Liver (tissue), 9 donors: ENCODE results near the gene CRK. TPM values are rescaled to one million over a fixed set of nuclear protein-coding genes. Genes with fewer than 3 reads are reported as not detected.

Experiments
- DNase-seq: peaks from one replicate; pipeline ENCODE4 v3.0.0-alpha.2; 2017; ENCODE audit warnings: low spot score
- H3K27ac ChIP-seq, 2 donors: one replicate each; pipeline ENCODE4 v1.7.0; 2013; ENCODE audit warnings: inconsistent platforms in 2 of 2, low read length in 2 of 2, control low read depth in 1 of 2, low read depth in 1 of 2, mild to moderate bottlenecking in 1 of 2
- H3K27me3 ChIP-seq, 4 donors: one replicate each; pipeline versions ENCODE4 v1.6.1 to v1.7.0; 2013; ENCODE audit warnings: low read length in 3 of 4, inconsistent platforms in 1 of 4, mild to moderate bottlenecking in 1 of 4, moderate library complexity in 1 of 4; ENCODE audit not compliant: control insufficient read depth in 4 of 4, insufficient read depth in 4 of 4
- H3K36me3 ChIP-seq, 4 donors: one replicate each; pipeline versions ENCODE4 v1.6.1 to v1.7.0; 2013; ENCODE audit warnings: low read length in 3 of 4, mild to moderate bottlenecking in 3 of 4, low read depth in 1 of 4, moderate library complexity in 1 of 4; ENCODE audit not compliant: control insufficient read depth in 4 of 4, insufficient read depth in 3 of 4
- H3K4me1 ChIP-seq, 4 donors: one replicate each; pipeline versions ENCODE4 v1.6.1 to v1.7.0; 2013; ENCODE audit warnings: low read length in 3 of 4, mild to moderate bottlenecking in 3 of 4, moderate library complexity in 1 of 4; ENCODE audit not compliant: control insufficient read depth in 4 of 4, insufficient read depth in 4 of 4
- H3K4me3 ChIP-seq, 3 donors: one replicate each; pipeline versions ENCODE4 v1.6.1 to v1.7.0; 2013; ENCODE audit warnings: low read length in 3 of 3, control low read depth in 1 of 3, low read depth in 1 of 3, mild to moderate bottlenecking in 1 of 3
- H3K9ac ChIP-seq, 2 donors: one replicate each; pipeline ENCODE4 v1.7.0; 2013; ENCODE audit warnings: low read length in 2 of 2, mild to moderate bottlenecking in 2 of 2, moderate library complexity in 2 of 2, control low read depth in 1 of 2, low read depth in 1 of 2
- H3K9me3 ChIP-seq, 4 donors: one replicate each; pipeline versions ENCODE4 v1.6.1 to v1.7.0; 2013; ENCODE audit warnings: low read length in 3 of 4; ENCODE audit not compliant: control insufficient read depth in 4 of 4
- CTCF ChIP-seq: fragments of 150-350 bp; IDR thresholded peaks from 2 replicates; pipeline ENCODE4 v1.5.1; 2017; ENCODE audit warnings: improper control_type of control experiment, low read depth, low read length; ENCODE audit not compliant: missing input control
- EGR1 ChIP-seq, 2 donors: IDR thresholded peaks; 2 replicates each; pipeline ENCODE4 v1.6.1; 2016 to 2018; ENCODE audit warnings: antibody characterized with exemption in 2 of 2, low read depth in 2 of 2
- FOXA1 ChIP-seq: IDR thresholded peaks from 2 replicates; pipeline ENCODE4 v1.6.1; 2016; ENCODE audit warnings: antibody characterized with exemption
- FOXA2 ChIP-seq: IDR thresholded peaks from 2 replicates; pipeline ENCODE4 v1.6.1; 2016; ENCODE audit warnings: antibody characterized with exemption
- GABPA ChIP-seq, 2 donors: IDR thresholded peaks in 1 of 2; conservative IDR thresholded peaks in 1 of 2; 2 replicates each; pipeline ENCODE4 v1.6.1; 2016; ENCODE audit warnings: antibody characterized with exemption in 2 of 2, mild to moderate bottlenecking in 1 of 2, moderate library complexity in 1 of 2
- HNF4A ChIP-seq, 2 donors: conservative IDR thresholded peaks; 2 replicates each; pipeline ENCODE4 v1.6.1; 2016; ENCODE audit warnings: antibody characterized with exemption in 2 of 2, mild to moderate bottlenecking in 2 of 2
- HNF4G ChIP-seq: IDR thresholded peaks from 2 replicates; pipeline ENCODE4 v1.6.1; 2016; ENCODE audit warnings: antibody characterized with exemption
- JUND ChIP-seq, 2 donors: IDR thresholded peaks; 2 replicates each; pipeline ENCODE4 v1.6.1; 2016; ENCODE audit warnings: antibody characterized with exemption in 2 of 2
- MAX ChIP-seq: IDR thresholded peaks from 2 replicates; pipeline ENCODE4 v1.6.1; 2016; ENCODE audit warnings: antibody characterized with exemption
- NR2F2 ChIP-seq: IDR thresholded peaks from 2 replicates; pipeline ENCODE4 v1.6.1; 2016; ENCODE audit warnings: antibody characterized with exemption
- RAD21 ChIP-seq, 2 donors: IDR thresholded peaks; 2 replicates each; pipeline ENCODE4 v1.6.1; 2016; ENCODE audit warnings: antibody characterized with exemption in 2 of 2, mild to moderate bottlenecking in 2 of 2
- REST ChIP-seq: IDR thresholded peaks from 2 replicates; pipeline ENCODE4 v1.6.1; 2016; ENCODE audit warnings: antibody characterized with exemption, mild to moderate bottlenecking
- RXRA ChIP-seq, 2 donors: IDR thresholded peaks; 2 replicates each; pipeline ENCODE4 v1.6.1; 2017 to 2018; ENCODE audit warnings: antibody characterized with exemption in 2 of 2, mild to moderate bottlenecking in 1 of 2
- SP1 ChIP-seq: IDR thresholded peaks from 2 replicates; pipeline ENCODE4 v1.6.1; 2018; ENCODE audit warnings: antibody characterized with exemption, mild to moderate bottlenecking
- TAF1 ChIP-seq: conservative IDR thresholded peaks from 2 replicates; pipeline ENCODE4 v1.6.1; 2016; ENCODE audit warnings: antibody characterized with exemption, mild to moderate bottlenecking
- YY1 ChIP-seq: IDR thresholded peaks from 2 replicates; pipeline ENCODE4 v1.6.1; 2016; ENCODE audit warnings: antibody characterized with exemption, mild to moderate bottlenecking
- ZBTB33 ChIP-seq: IDR thresholded peaks from 2 replicates; pipeline ENCODE4 v1.6.1; 2016; ENCODE audit warnings: antibody characterized with exemption
- WGBS: extraction: QIAGEN DNeasy Blood & Tissue Kit; methylation state at CpG from one replicate; pipeline ENCODE4 v1.1.7; 2013; 5-methylcytosine and 5-hydroxymethylcytosine counted together
- polyA plus RNA-seq, 2 donors: library from polyadenylated mRNA; stranded (reverse) in 1 of 2; unstranded in 1 of 2; fragments of 200-250 nt in 1 of 2; fragments of >200 nt in 1 of 2; fragmentation: Nextera tagmentation in 1 of 2; extraction: Ambion mirVana in 1 of 2; gene quantifications; one replicate each; pipeline versions ENCODE4 v1.2.1 to v1.2.3, GENCODE V29; 2013 to 2015
- total RNA-seq, 2 donors: library from RNA; depleted of rRNA; stranded (reverse); fragments of >200 nt; gene quantifications; one replicate each; pipeline ENCODE4 v1.2.3, GENCODE V29; 2014
- donor health status: healthy.
- donor health status: healthy.
- donor health status: healthy.
- donor health status: healthy.
- donor health status: healthy.

CRK gene
- total and polyA plus RNA-seq, 4 donors: 29.5 to 69.9 (median 34.8) TPM

DNA sequence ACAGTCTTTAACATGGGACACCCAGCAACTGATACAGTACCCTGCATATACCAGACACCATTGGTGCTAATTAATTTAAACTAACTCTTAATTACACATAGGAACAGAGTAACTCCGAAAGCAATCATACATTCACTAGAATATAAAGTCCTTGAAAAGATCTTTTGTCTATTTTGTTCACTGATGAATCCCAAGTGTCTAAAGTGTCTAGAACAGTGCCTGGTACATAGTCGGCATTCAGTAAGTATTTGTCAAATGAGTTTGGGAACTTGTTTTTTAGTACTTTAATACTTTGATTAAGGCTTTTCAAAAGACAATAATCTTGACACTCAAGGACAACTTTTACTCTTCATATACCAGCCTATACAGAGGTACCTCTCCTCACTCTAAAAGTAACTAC is 69.8 kb downstream of the CRK start (continued):
- no peak for TF ChIP-seq CTCF
- TF ChIP-seq FOXA1: no peak
- no peak for TF ChIP-seq YY1
- TF ChIP-seq GABPA (IDR thresholded peaks at IDR 0.05 in 1 of 2, conservative IDR thresholded peaks at IDR 0.05 in 1 of 2): no peak
- TF ChIP-seq NR2F2: no peak
- no peak for TF ChIP-seq JUND (IDR thresholded peaks at IDR 0.05)
- TF ChIP-seq HNF4A (conservative IDR thresholded peaks at IDR 0.05): no peak

- Histone ChIP-seq H3K4me3 (no peak overlapping the region), H3K36me3 (no peaks in the 10 kb centered on the region), H3K9me3 (no peaks in the 10 kb centered on the region), H3K9ac (no peak overlapping the region), H3K27ac (no peak overlapping the region), H3K4me1 (peaks cover 22 to 43% (median 40%) of the 10 kb centered on the region in 4 donors), H3K27me3 (no peaks in the 10 kb centered on the region)
- TF ChIP-seq FOXA1 (no peak), ZBTB33 (no peak), RXRA (IDR thresholded peaks at IDR 0.05) (no peak), HNF4G (no peak), REST (no peak), NR2F2 (no peak), RAD21 (IDR thresholded peaks at IDR 0.05) (no peak)
- no peak for DNase-seq
- WGBS: 64% methylated on average over 2 of the region's 2 CpGs
Observed at GRCh38 chr17:1385861-1386260, 70.2 kb downstream of the CRK start.

- no peaks in the 10 kb centered on the region for H3K9me3 ChIP-seq
- DNase-seq: no peak
- no peak overlapping the region for H3K27ac ChIP-seq
- no peak overlapping the region for H3K4me3 ChIP-seq
- H3K9ac ChIP-seq: no peak overlapping the region
- H3K4me1 ChIP-seq: peaks cover 22 to 41% (median 39%) of the 10 kb centered on the region in 4 donors
- no peaks in the 10 kb centered on the region for H3K36me3 ChIP-seq
- 32% methylated on average over 1 of the region's 1 CpG for WGBS
- H3K27me3 ChIP-seq: no peaks in the 10 kb centered on the region
- TF ChIP-seq FOXA2: no peak
- no peak for TF ChIP-seq REST
- TF ChIP-seq HNF4A (conservative IDR thresholded peaks at IDR 0.05): no peak
- TF ChIP-seq MAX: no peak
- TF ChIP-seq SP1: no peak
- TF ChIP-seq FOXA1: no peak
- no peak for TF ChIP-seq TAF1
- TF ChIP-seq RAD21 (IDR thresholded peaks at IDR 0.05): no peak
- no peak for TF ChIP-seq EGR1 (IDR thresholded peaks at IDR 0.05; ENCODE audit: low read depth in 2 of 2)
- TF ChIP-seq JUND (IDR thresholded peaks at IDR 0.05): no peak
- TF ChIP-seq CTCF: no peak
Observed at GRCh38 chr17:1384905-1385435, 71.1 kb downstream of the CRK start.
